K562 (cell line): ENCODE data around the gene TMEM208. TPM values are rescaled to one million over a fixed set of nuclear protein-coding genes. Genes with fewer than 3 reads are reported as not detected.

Experiments used
- ELF2 ChIP-seq: fragments of 250-450 bp; sonication (Bioruptor Pico); IDR thresholded peaks from 2 replicates; pipeline ENCODE4 v1.5.0; 2021; ENCODE audit warnings: mild to moderate bottlenecking
- ETV5 ChIP-seq: sonication (generic); formaldehyde crosslinking; IDR thresholded peaks from 2 replicates; pipeline ENCODE4 v1.4.0; 2020; ENCODE audit warnings: low read depth, mild to moderate bottlenecking, missing genetic modification reagents
- PYGO2 ChIP-seq: fragments of 450-650 bp; IDR thresholded peaks from 2 replicates; pipeline ENCODE4 v1.6.1; 2016; ENCODE audit warnings: mild to moderate bottlenecking, missing genetic modification characterization, moderate library complexity, missing compliant biosample characterization
- ZNF197 ChIP-seq: fragments of 200-800 bp; sonication (Bioruptor generic); IDR thresholded peaks from 2 replicates; pipeline ENCODE4 v1.6.1; 2016; ENCODE audit warnings: low read depth, missing genetic modification characterization, missing compliant biosample characterization
- ZNF282 ChIP-seq: sonication (generic); formaldehyde crosslinking; IDR thresholded peaks from 2 replicates; pipeline ENCODE4 v1.8.1; 2023; ENCODE audit warnings: missing genetic modification reagents
- ZNF584 ChIP-seq: fragments of 200-800 bp; sonication (Bioruptor generic); IDR thresholded peaks from 2 replicates; pipeline ENCODE4 v1.6.1; 2016; ENCODE audit warnings: low read depth, mild to moderate bottlenecking, missing genetic modification characterization, missing compliant biosample characterization
- ZNF764 ChIP-seq: fragments of 250-450 bp; sonication (Bioruptor Pico); IDR thresholded peaks from 2 replicates; pipeline ENCODE4 v1.4.0; 2020; ENCODE audit warnings: low read depth, mild to moderate bottlenecking, moderate library complexity
- polyA plus RNA-seq, 8 experiments: library from polyadenylated mRNA; depleted of rRNA in 4 of 8; stranded (reverse) in 5 of 8; unstranded in 3 of 8; fragments of >200 nt; fragmentation: Nextera tagmentation in 2 of 8; fragmentation: Illumina TruSeq in 1 of 8; extraction: Ambion mirVana in 2 of 8; extraction: Trizol in 1 of 8; gene quantifications; 2 replicates each; pipeline versions ENCODE4 v1.2.1 to v1.2.3, GENCODE V29; 2011 to 2014; ENCODE audit warnings: inconsistent platforms in 1 of 8, missing spikeins in 1 of 8
- total RNA-seq, 7 experiments: library from RNA; depleted of rRNA in 6 of 7; stranded (reverse); fragments of >200 nt in 6 of 7; fragmentation: Illumina TruSeq in 2 of 7; extraction: Trizol in 2 of 7; gene quantifications; 2 replicates each; pipeline versions ENCODE4 v1.2.1 to v1.2.3, GENCODE V29; 2011 to 2021; ENCODE audit warnings: low replicate concordance in 1 of 7
- TF ChIP-seq, protein P1 (sequence below): IDR thresholded peaks from 2 replicates; pipeline ENCODE4 v1.6.1; 2011; ENCODE audit warnings: borderline replicate concordance, low read depth, mild to moderate bottlenecking, moderate library complexity, low read length; ENCODE audit not compliant: insufficient read depth, poor library complexity, severe bottlenecking
- TF ChIP-seq, protein P2 (sequence below): IDR thresholded peaks from 3 replicates; pipeline ENCODE4 v1.6.1; 2011; ENCODE audit warnings: borderline replicate concordance, mild to moderate bottlenecking, moderate library complexity; ENCODE audit not compliant: insufficient read length; ENCODE audit errors: extremely low read depth
- TF ChIP-seq, protein P3 (sequence below), 2 experiments: fragments of 450-650 bp; IDR thresholded peaks; 2 replicates each; pipeline ENCODE4 v1.6.1; 2016; ENCODE audit warnings: mild to moderate bottlenecking in 2 of 2, borderline replicate concordance in 1 of 2, low read depth in 1 of 2, moderate library complexity in 1 of 2
- TF ChIP-seq, protein P4 (sequence below): conservative IDR thresholded peaks from 2 replicates; pipeline ENCODE4 v1.6.1; 2011; ENCODE audit warnings: low read depth, mild to moderate bottlenecking, low read length; ENCODE audit not compliant: control insufficient read depth

Gene TMEM208
- total and polyA plus RNA-seq, 9 of the 15 experiments (the other 6 are each of a cell fraction or from before 2014, with no cell fraction given), result 31.8 to 239 (median 54.3) TPM

DNA sequence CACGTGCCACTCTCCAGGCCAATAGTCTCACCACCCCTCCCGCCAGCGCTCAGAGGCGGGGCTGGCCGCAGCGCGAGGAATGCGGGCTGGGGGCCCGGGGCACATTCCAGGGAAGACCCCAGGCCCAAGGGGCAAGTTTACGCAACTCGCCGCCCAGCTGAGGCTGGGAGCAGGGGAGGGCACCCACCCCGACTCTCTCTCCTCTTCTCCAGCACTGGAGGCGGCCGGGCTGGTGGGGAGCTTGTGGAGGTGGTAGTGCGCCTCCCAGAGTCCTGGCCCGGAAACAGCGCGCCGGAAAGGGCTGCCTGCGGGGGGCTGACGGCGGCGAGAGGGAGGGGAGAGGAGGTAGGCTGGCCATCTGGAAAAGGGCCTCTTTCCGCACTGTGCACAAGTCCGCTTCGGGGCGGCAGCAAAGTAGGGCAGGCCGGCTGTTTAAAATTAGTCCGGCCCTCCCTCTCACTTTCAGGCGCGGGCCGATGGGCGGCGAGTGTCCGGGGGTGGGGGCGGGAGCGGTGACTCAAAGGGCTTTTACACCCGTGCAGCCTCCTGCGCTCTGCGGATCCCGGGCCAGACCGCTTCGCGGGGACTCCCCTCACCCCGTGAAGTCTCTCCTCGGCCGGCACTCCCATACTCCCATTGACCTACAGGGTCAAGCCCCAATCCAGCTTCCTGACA, 19.3 kb downstream of the TMEM208 start (continued):
- TF ChIP-seq ELF2 (CRISPR knock-in tag) (peak; percentile 67), ZNF584 (CRISPR knock-in tag) (no peak), ETV5 (CRISPR knock-in tag) (peak; percentile 91), ZNF197 (CRISPR knock-in tag) (no peak), ZNF282 (no peak), ZNF764 (CRISPR knock-in tag) (no peak), PYGO2 (tag) (no peak)
- TF ChIP-seq, protein P1, sequence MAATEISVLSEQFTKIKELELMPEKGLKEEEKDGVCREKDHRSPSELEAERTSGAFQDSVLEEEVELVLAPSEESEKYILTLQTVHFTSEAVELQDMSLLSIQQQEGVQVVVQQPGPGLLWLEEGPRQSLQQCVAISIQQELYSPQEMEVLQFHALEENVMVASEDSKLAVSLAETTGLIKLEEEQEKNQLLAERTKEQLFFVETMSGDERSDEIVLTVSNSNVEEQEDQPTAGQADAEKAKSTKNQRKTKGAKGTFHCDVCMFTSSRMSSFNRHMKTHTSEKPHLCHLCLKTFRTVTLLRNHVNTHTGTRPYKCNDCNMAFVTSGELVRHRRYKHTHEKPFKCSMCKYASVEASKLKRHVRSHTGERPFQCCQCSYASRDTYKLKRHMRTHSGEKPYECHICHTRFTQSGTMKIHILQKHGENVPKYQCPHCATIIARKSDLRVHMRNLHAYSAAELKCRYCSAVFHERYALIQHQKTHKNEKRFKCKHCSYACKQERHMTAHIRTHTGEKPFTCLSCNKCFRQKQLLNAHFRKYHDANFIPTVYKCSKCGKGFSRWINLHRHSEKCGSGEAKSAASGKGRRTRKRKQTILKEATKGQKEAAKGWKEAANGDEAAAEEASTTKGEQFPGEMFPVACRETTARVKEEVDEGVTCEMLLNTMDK, result peak; percentile 81
- TF ChIP-seq, protein P2, sequence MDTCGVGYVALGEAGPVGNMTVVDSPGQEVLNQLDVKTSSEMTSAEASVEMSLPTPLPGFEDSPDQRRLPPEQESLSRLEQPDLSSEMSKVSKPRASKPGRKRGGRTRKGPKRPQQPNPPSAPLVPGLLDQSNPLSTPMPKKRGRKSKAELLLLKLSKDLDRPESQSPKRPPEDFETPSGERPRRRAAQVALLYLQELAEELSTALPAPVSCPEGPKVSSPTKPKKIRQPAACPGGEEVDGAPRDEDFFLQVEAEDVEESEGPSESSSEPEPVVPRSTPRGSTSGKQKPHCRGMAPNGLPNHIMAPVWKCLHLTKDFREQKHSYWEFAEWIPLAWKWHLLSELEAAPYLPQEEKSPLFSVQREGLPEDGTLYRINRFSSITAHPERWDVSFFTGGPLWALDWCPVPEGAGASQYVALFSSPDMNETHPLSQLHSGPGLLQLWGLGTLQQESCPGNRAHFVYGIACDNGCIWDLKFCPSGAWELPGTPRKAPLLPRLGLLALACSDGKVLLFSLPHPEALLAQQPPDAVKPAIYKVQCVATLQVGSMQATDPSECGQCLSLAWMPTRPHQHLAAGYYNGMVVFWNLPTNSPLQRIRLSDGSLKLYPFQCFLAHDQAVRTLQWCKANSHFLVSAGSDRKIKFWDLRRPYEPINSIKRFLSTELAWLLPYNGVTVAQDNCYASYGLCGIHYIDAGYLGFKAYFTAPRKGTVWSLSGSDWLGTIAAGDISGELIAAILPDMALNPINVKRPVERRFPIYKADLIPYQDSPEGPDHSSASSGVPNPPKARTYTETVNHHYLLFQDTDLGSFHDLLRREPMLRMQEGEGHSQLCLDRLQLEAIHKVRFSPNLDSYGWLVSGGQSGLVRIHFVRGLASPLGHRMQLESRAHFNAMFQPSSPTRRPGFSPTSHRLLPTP, result no peak
- TF ChIP-seq, protein P3, sequence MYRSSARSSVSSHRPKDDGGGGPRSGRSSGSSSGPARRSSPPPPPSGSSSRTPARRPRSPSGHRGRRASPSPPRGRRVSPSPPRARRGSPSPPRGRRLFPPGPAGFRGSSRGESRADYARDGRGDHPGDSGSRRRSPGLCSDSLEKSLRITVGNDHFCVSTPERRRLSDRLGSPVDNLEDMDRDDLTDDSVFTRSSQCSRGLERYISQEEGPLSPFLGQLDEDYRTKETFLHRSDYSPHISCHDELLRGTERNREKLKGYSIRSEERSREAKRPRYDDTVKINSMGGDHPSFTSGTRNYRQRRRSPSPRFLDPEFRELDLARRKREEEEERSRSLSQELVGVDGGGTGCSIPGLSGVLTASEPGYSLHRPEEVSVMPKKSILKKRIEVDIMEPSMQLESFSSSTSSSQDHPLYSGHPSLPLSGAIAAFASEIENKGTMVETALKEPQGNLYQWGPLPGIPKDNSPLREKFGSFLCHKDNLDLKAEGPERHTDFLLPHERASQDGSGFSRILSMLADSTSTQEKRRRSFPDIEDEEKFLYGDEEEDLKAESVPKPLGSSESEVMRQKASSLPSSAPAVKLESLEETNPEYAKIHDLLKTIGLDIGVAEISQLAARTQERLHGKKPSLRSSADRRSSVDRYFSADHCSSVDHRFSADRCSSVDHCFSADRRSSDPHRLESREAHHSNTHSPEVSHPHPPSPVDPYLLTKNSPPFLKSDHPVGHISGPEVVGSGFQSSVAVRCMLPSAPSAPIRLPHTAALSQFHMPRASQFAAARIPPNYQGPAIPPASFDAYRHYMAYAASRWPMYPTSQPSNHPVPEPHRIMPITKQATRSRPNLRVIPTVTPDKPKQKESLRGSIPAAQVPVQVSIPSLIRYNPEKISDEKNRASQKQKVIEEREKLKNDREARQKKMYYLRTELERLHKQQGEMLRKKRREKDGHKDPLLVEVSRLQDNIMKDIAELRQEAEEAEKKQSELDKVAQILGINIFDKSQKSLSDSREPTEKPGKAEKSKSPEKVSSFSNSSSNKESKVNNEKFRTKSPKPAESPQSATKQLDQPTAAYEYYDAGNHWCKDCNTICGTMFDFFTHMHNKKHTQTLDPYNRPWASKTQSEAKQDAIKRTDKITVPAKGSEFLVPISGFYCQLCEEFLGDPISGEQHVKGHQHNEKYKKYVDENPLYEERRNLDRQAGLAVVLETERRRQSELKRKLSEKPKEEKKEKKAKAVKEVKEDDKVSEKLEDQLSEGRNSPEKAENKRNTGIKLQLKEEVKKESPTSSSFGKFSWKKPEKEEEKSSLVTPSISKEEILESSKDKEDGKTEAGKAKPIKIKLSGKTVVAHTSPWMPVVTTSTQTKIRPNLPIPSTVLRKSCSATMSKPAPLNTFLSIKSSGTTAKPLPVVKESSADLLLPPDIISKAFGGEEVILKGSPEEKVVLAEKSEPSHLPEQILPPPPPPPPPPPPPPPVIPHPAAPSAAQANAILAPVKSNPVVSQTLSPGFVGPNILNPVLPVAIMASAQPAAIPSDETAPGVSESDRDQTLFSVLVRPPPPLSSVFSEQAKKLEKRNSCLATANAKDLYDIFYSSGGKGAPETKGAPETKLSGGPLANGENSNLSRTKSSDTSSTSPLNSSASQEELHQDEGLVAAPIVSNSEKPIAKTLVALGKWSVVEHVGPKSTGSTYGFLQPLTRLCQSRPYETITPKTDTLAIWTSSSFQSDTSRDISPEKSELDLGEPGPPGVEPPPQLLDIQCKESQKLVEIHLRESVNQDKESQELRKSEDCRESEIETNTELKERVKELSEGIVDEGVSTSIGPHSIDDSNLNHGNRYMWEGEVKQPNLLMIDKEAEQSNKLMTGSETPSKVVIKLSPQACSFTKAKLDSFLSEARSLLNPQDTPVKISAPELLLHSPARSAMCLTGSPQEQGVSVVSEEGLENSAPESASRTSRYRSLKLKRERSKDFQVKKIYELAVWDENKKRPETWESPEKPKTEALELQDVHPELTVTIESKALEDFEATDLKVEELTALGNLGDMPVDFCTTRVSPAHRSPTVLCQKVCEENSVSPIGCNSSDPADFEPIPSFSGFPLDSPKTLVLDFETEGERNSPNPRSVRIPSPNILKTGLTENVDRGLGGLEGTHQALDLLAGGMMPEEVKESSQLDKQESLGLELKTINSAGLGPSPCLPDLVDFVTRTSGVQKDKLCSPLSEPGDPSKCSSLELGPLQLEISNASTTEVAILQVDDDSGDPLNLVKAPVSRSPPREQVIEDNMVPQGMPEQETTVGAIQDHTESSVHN (IDR thresholded peaks at IDR 0.05; ENCODE audit: borderline replicate concordance in 1 of 2, low read depth in 1 of 2), result no peak
- TF ChIP-seq, protein P4, sequence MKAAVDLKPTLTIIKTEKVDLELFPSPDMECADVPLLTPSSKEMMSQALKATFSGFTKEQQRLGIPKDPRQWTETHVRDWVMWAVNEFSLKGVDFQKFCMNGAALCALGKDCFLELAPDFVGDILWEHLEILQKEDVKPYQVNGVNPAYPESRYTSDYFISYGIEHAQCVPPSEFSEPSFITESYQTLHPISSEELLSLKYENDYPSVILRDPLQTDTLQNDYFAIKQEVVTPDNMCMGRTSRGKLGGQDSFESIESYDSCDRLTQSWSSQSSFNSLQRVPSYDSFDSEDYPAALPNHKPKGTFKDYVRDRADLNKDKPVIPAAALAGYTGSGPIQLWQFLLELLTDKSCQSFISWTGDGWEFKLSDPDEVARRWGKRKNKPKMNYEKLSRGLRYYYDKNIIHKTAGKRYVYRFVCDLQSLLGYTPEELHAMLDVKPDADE, result 0 out of 2 replicates have a peak, but pooled peaks have one; percentile 20
